Heart left ventricle (tissue), 16 donors: Measurements from ENCODE around the gene CRHR1. TPM values are rescaled to one million over a fixed set of nuclear protein-coding genes. Genes with fewer than 3 reads are reported as not detected.

Experiments used
- ATAC-seq, 4 donors: fragments of 200-7000 bp; cut with Tn5 transposase; one replicate each; pipeline ENCODE4 v1.9.1; 2020 to 2022; ENCODE audit warnings: moderate library complexity in 4 of 4, mild to moderate bottlenecking in 3 of 4, moderate number of reproducible peaks in 1 of 4
- DNase-seq, 5 donors: peaks; one replicate each; pipeline ENCODE4 v3.0.0-alpha.2; 2020
- H3K27ac ChIP-seq, 12 donors: fragments of 200-600 bp; sonication (generic) in 4 of 12; one replicate each; pipeline versions ENCODE4 v1.5.0 to v1.8.0; 2016 to 2022; ENCODE audit warnings: mild to moderate bottlenecking in 2 of 12
- H3K27me3 ChIP-seq, 9 donors: fragments of 200-600 bp; sonication (generic) in 2 of 9; one replicate each; pipeline versions ENCODE4 v1.5.1 to v1.8.0; 2016 to 2022; ENCODE audit warnings: mild to moderate bottlenecking in 3 of 9
- H3K36me3 ChIP-seq, 9 donors: fragments of 200-600 bp; sonication (generic) in 2 of 9; one replicate each; pipeline versions ENCODE4 v1.5.0 to v1.8.0; 2018 to 2022; ENCODE audit warnings: mild to moderate bottlenecking in 2 of 9
- H3K4me1 ChIP-seq, 12 donors: fragments of 200-600 bp; sonication (generic) in 4 of 12; one replicate each; pipeline versions ENCODE4 v1.5.0 to v1.8.0; 2016 to 2022; ENCODE audit warnings: mild to moderate bottlenecking in 3 of 12
- H3K4me3 ChIP-seq, 12 donors: fragments of 200-600 bp; sonication (generic) in 4 of 12; one replicate each; pipeline versions ENCODE4 v1.5.0 to v1.8.0; 2017 to 2022; ENCODE audit warnings: mild to moderate bottlenecking in 9 of 12, moderate library complexity in 4 of 12
- H3K9me3 ChIP-seq, 12 donors: fragments of 200-600 bp; sonication (generic) in 4 of 12; one replicate each; pipeline versions ENCODE4 v1.5.0 to v1.8.0; 2016 to 2022; ENCODE audit warnings: mild to moderate bottlenecking in 1 of 12
- POLR2A ChIP-seq, 2 donors: fragments of 450-650 bp; IDR thresholded peaks; one replicate each; pipeline ENCODE4 v1.6.1; 2017; ENCODE audit warnings: antibody characterized with exemption in 2 of 2, mild to moderate bottlenecking in 2 of 2, moderate library complexity in 2 of 2
- WGBS, 4 donors: extraction: QIAGEN DNeasy Blood & Tissue Kit in 2 of 4; methylation state at CpG; one replicate each; pipeline versions ENCODE4 v1.1.5 to v1.1.7; 2013 to 2018; 5-methylcytosine and 5-hydroxymethylcytosine counted together
- intact Hi-C, 10 donors: fragments of 100-400 bp; cut with DNase I; formaldehyde crosslinking; loops; one replicate each; pipeline versions ENCODE4 v1.11.1 to v1.14.2; 2022
- polyA plus RNA-seq, 2 donors: library from polyadenylated mRNA; stranded (reverse); fragments of 200-250 nt; gene quantifications; one replicate each; pipeline ENCODE4 v1.2.3, GENCODE V29; 2013
- total RNA-seq, 9 donors: library from RNA; depleted of rRNA in 2 of 9; stranded (reverse); fragments of >200 nt in 2 of 9; fragmentation: NEBNext Ultra II Directional in 3 of 9; extraction: Animal tissue kit (Norgen Biotek cat#: 25700) in 3 of 9; gene quantifications; one replicate each; pipeline versions ENCODE4 v1.1.0 to v1.2.4, GENCODE V29; 2016 to 2023
- TF ChIP-seq, protein P1 (sequence below), 12 donors: fragments of 200-600 bp; sonication (generic) in 4 of 12; IDR thresholded peaks; one replicate each; pipeline versions ENCODE4 v1.5.0 to v1.8.0; 2018 to 2022; ENCODE audit warnings: antibody characterized with exemption in 12 of 12, mild to moderate bottlenecking in 5 of 12
- donor health status: ischemic (EF 13 %, LVEDD 7.1; RV severe dilation, severe dysfunction).
- donor health status: healthy with polysubstance abuse.
- donor health status: DM: no; HTN: yes; CAD: no.
- donor health status: DM: no; HTN: no; CAD: no.
- donor health status: ischemic (EF 25% LVEDD 6.9; RV normal size, moderate dysfunction).
- donor health status: ischemic (EF 25% LVEDD 5.7; RV mildly dilated, moderate dysfunction).
- donor health status: healthy.
- donor health status: DM: yes; HTN: yes; CAD: no.
- donor health status: ischemic (EF 35%, LVEDD 5.7; RV mildly dilated, moderate dysfunction).
- donor health status: nonischemic (EF 11% LVEDD 7.7; RV severe dilation, severe dysfunction).
- donor health status: DM: yes; HTN: yes; CAD: no.
- donor health status: PGD.
- donor health status: ischemic (EF 29% LVEDD 5.4; RV normal size, mild dysfunction).
- donor health status: nonischemic (EF 23%, LVEDD 6.1; RV moderate dilation, normal function).

The CRHR1 gene
- total and polyA plus RNA-seq, 11 donors, result 0.52 TPM; not detected in 10

DNA sequence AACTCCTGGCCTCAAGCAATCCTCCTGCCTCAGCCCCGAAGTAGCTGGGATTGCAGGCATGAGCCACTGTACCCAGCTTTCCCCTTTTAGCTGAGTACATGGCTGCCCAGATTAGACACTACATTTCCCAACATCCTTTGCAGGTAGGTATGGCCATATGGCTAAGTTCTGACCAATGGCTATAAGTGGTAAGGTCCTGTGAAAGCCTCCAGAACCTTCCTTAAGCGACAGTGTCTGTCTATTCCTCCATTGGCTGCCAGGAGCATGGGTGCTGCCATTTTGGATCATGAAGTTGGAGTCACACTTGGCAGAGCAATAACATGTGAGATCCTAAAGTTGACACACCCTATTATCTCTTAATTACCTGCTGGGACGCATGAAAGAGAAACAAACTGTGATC is 24.4 kb upstream of the CRHR1 start:
- Histone ChIP-seq H3K4me1 (no peaks in the 10 kb centered on the region), H3K36me3 (no peaks in the 10 kb centered on the region), H3K4me3 (no peak overlapping the region), H3K27ac (no peak overlapping the region), H3K9me3 (no peaks in the 10 kb centered on the region), H3K27me3 (peaks cover 0 to 51% (median 6%) of the 10 kb centered on the region in 9 donors)
- TF ChIP-seq POLR2A (IDR thresholded peaks at IDR 0.05), result no peak
- ATAC-seq (no peak), DNase-seq (no peak)
- intact Hi-C loops, result loop anchor here in 1 of 10 donors (10.0 kb wide), 1 partner anchor 65 kb away; no protein-coding TSS in a partner anchor
- WGBS, 4 donors, result 70 to 81% (median 76%) methylated on average over 3 of the region's 3 CpGs

DNA sequence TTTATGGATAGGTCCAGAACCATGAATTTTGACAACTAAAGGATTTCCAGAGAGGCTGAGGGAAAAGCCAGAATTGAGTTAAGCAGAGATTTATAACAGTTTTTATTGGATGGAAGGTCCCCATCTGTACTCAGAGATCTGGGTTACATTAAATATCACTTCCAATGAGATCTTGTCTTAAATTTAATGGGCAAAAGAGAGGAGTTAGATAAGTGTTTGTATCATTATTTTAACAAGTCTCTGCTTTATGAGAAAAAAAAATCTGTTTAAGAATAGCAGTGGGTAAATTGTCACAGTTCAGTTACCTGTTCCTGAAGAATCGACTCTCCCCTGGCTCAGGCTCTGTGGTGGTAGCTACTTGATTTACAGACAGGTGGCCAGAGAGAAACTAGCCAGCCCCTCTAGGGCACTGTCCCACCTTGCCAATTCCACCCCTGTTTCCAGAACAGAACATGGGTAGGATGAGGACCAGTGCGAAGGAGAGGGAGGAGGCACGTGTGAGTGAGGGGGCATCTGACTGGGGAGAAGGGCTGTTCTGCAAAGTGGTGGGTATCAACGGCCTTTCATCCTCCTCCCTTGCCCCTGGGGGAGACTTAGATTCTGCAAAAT is 22.1 kb upstream of the CRHR1 start:
- 60 to 71% (median 62%) methylated on average over 4 of the region's 4 CpGs for WGBS, 4 donors
- intact Hi-C loops, result no loop called here
- Histone ChIP-seq H3K9me3 (no peaks in the 10 kb centered on the region), H3K27ac (no peak overlapping the region), H3K4me1 (no peaks in the 10 kb centered on the region), H3K4me3 (no peak overlapping the region), H3K27me3 (peaks cover 0 to 40% (median 4%) of the 10 kb centered on the region in 9 donors), H3K36me3 (no peaks in the 10 kb centered on the region)
- no peak for DNase-seq
- no peak for TF ChIP-seq POLR2A (IDR thresholded peaks at IDR 0.05)
- TF ChIP-seq, protein P1, sequence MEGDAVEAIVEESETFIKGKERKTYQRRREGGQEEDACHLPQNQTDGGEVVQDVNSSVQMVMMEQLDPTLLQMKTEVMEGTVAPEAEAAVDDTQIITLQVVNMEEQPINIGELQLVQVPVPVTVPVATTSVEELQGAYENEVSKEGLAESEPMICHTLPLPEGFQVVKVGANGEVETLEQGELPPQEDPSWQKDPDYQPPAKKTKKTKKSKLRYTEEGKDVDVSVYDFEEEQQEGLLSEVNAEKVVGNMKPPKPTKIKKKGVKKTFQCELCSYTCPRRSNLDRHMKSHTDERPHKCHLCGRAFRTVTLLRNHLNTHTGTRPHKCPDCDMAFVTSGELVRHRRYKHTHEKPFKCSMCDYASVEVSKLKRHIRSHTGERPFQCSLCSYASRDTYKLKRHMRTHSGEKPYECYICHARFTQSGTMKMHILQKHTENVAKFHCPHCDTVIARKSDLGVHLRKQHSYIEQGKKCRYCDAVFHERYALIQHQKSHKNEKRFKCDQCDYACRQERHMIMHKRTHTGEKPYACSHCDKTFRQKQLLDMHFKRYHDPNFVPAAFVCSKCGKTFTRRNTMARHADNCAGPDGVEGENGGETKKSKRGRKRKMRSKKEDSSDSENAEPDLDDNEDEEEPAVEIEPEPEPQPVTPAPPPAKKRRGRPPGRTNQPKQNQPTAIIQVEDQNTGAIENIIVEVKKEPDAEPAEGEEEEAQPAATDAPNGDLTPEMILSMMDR (IDR thresholded peaks at IDR 0.05), result no peak
- ATAC-seq, result no peak

DNA sequence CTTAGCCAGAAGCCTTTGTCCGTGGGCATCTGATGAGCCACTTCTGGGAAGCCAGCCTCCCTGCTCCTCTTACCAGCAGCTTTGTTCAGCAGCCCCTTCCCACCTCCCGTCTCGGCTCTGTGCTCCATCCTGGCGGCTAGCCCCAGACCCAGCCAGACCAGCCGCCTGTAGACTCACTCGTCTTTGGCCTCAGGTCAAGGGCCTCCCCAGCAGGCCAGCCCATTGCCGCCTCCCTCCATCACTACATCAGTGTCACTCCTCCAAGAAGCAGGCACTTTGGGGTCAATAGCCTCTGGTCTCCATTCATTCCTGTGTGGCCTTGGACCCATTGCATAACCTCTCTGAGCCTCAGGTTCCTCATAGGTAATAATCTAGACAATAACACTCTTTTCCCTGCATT is 20.9 kb upstream of the CRHR1 start:
- Histone ChIP-seq H3K4me3 (no peak overlapping the region), H3K9me3 (no peaks in the 10 kb centered on the region), H3K4me1 (no peaks in the 10 kb centered on the region), H3K27me3 (peaks cover 0 to 34% (median 4%) of the 10 kb centered on the region in 9 donors), H3K27ac (no peak overlapping the region), H3K36me3 (no peaks in the 10 kb centered on the region)
- ATAC-seq (no peak), DNase-seq (no peak)
- TF ChIP-seq, protein P1 (IDR thresholded peaks at IDR 0.05), result no peak
- no peak for TF ChIP-seq POLR2A (IDR thresholded peaks at IDR 0.05)
- 55 to 65% (median 60%) methylated on average over 7 of the region's 7 CpGs for WGBS, 4 donors
- intact Hi-C loops, result no loop called here

DNA sequence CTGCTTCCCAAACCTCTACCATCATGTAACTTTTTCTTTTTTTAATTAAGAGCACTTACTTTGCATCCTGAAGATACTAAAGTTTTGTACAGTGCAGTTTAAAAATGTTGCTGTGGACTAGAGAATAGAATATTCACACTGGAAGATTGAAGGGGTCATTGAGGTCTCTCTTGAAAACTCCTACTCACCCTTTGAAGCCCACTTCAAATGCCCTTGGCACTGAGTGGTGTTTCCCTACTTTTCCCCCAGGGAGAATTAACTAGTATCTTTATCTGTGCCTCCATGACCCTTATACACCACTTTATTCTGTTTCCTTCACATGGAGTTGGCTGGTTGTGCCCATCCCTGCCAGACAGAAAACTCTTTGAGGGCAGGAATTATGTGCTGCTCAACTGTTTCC is 19.6 kb upstream of the CRHR1 start:
- peaks cover 0 to 41% (median 4%) of the 10 kb centered on the region in 9 donors for H3K27me3 ChIP-seq

More for the DNA sequence above, 19.6 kb upstream of the CRHR1 start:
- TF ChIP-seq POLR2A (IDR thresholded peaks at IDR 0.05), result no peak
- TF ChIP-seq, protein P1 (IDR thresholded peaks at IDR 0.05), result no peak
- Histone ChIP-seq H3K4me3 (no peak overlapping the region), H3K27ac (no peak overlapping the region), H3K36me3 (no peaks in the 10 kb centered on the region), H3K4me1 (no peaks in the 10 kb centered on the region), H3K9me3 (no peaks in the 10 kb centered on the region)
- intact Hi-C loops, result no loop called here
- DNase-seq, result no peak
- no peak for ATAC-seq
